NCI-H82 treated with DMSO at 0.1 percent for 48 hours (cell line): ENCODE results near the gene GPC3.
"Not testable (repeated sequence)": the region's sequence is repeated elsewhere in the genome, so short reads cannot be mapped to it uniquely, and the experiment has no call there.

ENCODE experiments used
- DNase-seq: peaks from one replicate; lab custom pipeline; 2025; ENCODE audit not compliant: unreplicated experiment; lab: John Stamatoyannopoulos, UW

Gene GPC3

DNA sequence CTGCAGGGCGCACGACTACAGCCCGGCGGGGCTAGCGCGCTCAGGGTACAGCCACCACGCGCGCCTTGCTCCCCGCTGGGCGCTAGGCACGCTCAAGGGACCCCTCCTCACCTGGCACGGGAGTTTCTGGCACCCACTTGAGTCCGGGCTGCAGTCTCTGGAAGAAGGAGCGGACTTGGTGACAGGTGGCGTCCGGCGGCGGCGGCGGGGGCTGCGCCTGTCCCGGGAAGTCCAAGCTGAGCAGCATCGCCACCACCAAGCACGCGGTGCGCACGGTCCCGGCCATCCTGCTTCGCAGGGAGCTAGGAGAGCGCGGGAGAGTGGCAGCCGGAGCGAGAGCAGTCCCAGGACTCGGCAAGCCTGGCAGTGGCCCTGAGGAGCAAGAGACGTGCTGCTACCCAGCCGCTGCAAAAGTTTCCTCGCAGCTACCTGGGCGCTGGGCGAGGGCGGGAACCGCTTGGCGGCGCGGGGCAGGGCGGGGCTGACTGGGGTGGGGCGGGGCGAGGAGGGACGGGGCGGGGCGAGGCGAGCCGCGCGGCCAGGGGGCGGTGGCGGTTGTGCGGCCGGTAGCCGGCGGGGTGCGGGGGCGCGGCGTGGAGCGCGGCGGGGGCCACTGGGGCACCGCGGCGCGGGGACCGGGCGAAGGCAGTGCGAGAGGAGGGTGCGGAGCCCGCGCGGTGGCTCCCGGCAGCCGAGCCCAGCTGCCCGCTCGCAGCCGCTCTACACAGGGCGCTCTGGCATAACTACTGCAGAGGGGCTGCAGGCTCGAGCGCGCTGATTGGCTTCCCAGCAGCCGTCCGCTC is at the start of gene GPC3:
Gene GPC3, minus strand, starts transcription at position 431 of the 803 bp plus-strand sequence.
- DNase-seq: no peak

- no peak for DNase-seq
Observed at GRCh38 chrX:134032441-134032840, 47.0 kb upstream of the GPC3 start.

GRCh38 chrX:134026565-134027311 is 41.3 kb upstream of the GPC3 start:
- no peak for DNase-seq

- DNase-seq: no peak
Observed at GRCh38 chrX:134025986-134026545, 40.7 kb upstream of the GPC3 start.

- no peak for DNase-seq
Observed at GRCh38 chrX:134024686-134025377, 39.4 kb upstream of the GPC3 start.

GRCh38 chrX:134023851-134024281 is 38.5 kb upstream of the GPC3 start:
- DNase-seq: no peak

DNA sequence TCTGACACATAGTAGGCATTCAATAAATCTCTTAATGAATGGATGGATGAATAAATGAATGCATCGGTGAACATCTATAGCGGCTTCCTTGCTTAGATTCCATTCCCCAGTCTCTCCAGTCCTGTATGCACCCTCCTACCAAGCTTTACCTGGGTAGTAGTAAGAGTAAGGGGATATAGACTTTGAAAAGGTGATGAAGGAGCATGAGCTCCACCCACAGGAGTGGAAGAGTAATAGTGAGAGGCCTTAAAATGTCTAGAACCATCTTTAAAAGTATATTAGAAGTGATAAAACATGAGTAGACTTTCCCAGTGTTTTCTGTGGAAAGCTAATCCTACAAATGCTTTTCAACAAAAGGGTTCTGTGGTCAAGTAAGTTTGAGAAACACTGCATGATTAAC is 35.5 kb upstream of the GPC3 start:
- DNase-seq: no peak

DNA sequence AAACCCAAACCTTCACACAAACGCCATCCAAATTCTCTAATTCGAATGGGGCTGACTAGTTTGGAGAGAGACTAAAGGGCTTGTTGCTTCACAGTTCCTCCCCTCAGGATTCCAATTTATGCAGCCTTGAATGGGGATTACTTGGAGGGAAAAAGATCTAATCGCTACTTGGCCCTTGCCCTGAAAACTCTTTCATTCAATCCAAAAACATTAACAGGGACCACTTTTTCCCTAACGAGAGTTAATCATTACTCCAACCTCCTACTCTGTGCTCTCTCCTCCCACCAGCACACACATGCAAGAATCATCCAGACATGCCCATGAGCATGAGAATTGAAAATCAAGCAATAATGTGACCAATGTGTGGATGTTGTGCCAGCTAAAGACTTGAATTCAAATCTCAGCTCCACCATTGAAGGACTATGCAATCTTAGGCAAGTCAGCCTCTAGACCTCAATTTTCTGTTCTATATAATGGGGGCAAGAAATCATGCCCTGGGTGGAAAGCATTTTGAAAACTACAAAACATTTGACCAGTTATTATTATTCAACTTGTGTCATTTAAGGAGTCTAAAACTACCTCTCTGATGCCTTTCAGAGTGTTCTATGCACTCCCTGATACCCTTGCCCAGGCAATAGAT is 34.3 kb upstream of the GPC3 start:
- DNase-seq: no peak

- DNase-seq: not testable (repeated sequence)
Observed at GRCh38 chrX:134016309-134016708, 30.9 kb upstream of the GPC3 start.

DNA sequence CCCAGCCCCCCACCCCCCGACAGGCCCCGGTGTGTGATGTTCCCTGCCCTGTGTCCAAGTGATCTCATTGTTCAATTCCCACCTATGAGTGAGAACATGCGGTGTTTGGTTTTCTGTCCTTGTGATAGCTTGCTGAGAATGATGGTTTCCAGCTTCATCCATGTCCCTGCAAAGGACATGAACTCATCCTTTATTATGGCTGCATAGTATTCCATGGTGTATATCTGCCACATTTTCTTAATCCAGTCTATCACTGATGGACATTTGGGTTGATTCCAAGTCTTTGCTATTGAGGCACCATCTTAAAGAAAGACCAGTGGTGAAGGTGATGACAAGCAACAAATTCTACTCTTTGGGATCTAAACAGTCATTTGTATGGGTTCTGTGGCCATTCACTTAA is 30.1 kb upstream of the GPC3 start:
- DNase-seq: not testable (repeated sequence)

- DNase-seq: no peak
Observed at GRCh38 chrX:134013524-134013923, 28.1 kb upstream of the GPC3 start.

DNA sequence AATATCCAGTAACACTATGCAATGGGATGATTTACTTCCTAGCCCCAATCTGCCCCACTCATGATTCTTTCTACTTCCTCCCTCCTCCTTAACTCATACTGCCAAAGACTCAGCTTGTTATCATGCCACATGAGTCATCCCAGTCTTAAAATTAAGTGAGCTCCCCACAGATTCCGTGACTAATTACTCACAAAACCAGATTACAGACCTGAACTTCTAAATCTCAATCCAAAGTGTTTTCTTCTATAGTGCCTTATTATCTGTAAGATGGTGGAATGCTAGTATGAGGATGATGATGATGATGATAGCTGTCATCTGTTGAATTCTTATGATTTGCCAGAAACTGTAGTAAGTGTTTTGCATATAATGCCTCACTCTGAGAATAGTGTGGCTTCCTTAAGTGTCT is 27.7 kb upstream of the GPC3 start:
- no peak for DNase-seq

GRCh38 chrX:134010690-134011089 is 25.3 kb upstream of the GPC3 start:
- DNase-seq: no peak

GRCh38 chrX:134007716-134008115 is 22.3 kb upstream of the GPC3 start:
- no peak for DNase-seq

GRCh38 chrX:134006484-134007161 is 21.2 kb upstream of the GPC3 start:
- DNase-seq: no peak

DNA sequence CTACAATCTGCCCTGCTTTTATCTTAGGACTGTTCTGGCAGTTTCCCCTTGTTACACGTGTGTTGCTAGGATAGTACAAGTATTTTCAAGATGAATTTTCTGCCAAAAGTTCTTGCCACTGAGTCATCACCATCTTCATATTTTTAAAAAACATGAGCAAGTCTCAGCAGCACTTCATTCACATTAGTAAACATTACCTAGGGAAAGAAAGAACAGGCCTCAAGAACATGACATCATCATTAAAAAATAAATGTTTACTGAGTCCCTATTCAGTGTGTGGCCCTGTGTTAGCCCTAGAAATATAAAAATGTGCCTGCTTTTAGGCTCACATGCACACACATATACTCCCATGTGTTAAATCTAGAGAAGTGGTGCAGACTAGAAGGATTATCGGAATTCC is 18.7 kb upstream of the GPC3 start:
- DNase-seq: no peak

DNA sequence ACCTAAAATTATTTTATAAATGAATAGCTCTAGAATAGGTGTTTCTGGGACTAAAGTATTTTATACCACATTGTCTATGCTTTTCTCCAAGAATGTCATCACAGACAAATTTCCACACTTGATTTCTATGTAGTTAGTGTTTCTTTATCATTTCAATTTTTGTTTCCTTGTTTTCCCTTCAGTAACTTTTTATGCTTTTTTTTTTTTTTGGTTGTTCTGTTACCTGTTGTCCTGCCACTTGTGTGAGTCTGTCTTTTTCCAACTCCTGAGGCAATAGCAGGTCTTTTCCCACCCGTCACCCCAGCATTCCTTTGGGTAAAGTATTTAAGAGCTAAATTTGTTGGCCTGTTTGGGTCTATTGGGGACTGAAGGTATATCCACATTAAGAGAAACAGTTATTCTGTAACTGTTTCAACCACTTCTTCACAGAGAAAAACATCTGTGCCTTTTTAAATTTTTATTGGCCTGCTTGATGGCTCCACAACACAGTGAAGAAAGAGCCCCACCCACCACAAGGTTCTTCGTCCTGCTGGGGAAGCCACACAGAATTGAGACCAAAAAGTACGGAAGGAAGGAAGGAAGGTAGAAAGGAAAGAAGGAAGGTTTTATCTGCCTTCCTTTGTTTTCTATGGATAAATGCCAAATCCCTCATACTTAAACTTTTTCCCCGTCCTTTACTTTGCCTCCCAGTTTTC is 17.7 kb upstream of the GPC3 start:
- DNase-seq: no peak

DNA sequence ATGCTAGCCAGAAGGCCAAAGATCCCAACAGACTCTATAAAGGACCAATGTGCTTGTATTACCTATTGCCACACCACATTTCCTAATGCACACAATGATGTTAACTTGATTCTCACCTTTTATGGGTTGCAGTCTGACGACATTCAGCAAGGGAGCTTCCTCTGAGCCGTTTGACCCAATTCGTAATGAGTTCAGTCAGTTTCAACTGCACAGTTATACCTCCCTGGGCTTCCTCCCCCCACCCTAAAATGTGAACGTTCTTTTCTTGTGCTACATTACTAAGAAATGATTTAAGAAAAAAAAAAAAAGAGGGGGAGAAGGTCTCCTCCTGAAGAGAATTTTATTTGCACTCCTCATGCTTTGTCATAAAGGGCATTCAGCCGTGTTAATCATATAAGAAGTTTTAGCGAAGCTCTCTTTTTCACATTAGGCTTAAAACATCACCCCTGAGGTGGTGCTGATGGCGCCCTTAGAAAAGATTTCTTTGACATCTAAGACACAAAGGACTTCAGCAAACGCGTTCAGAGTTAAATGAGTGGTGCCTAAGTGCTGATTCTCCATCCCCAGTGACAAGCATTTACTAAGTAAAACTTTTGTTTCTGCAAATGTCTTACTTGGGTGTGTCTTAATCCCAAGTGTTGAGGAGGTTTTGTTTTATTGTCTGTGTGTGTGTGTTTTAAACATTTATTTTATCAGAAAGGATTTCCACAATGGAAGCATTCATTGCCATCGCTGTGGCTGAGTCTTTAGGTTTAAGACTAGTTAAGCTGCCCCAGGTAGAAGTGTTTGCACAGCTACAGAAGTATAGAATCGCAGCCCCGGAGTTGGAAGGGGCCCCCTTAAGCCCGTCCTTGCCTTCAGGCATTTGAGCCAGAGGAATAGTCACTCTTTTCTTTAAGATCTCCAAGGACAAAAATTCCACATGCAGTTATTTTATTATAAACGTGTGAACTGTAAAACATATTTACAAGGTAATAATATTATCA is 15.2 kb upstream of the GPC3 start:
- DNase-seq: no peak
